GM21717 (cell line): ENCODE results near the gene ZNF503.

Experiments used
- ATAC-seq: cut with Tn5 transposase; IDR thresholded peaks from one replicate; pipeline ENCODE4 v1.9.1; 2021; ENCODE audit warnings: mild to moderate bottlenecking, moderate library complexity; ENCODE audit not compliant: unreplicated experiment

The ZNF503 gene

GRCh38 chr10:75358835-75359421 is 42.6 kb downstream of the ZNF503 start:
- no peak for ATAC-seq

DNA sequence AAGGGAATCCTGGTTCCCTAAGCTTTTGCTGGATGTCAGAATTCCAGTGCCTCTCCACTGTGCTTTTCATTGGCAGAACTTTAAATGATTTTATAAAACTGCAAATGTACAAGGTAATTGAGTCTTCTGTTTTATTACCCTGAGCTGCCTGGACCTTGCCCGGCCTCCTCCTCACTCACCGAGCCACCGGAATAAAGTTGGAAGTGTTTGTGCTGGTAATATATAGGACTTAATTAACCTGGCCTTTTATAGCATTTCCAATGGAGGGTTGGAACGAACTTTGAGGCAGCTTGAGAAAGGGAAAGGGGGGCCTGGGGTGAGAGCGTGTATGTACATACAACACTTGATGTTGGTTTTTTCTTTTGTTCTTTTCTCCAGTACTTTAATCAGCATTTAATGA is 43.4 kb downstream of the ZNF503 start:
- ATAC-seq = no peak

DNA sequence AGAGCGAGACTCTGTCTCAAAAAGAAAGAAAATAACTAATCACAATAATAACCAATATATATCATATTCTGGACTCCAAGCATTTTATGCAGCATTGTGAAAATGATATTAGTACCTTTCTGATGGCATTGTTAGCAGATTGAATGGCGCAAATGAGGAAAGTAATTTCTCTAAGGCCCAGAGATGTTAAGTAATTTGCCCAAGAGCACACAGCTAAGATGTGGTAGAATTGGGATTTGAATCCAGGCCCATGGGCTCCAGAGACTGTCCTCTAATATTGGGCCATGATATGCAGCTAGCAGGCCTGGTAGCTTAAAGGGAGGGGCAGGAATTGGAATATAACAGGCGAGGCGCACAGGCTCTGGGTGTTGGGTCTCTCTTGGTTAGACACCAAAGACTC is 44.1 kb downstream of the ZNF503 start:
- ATAC-seq = no peak

DNA sequence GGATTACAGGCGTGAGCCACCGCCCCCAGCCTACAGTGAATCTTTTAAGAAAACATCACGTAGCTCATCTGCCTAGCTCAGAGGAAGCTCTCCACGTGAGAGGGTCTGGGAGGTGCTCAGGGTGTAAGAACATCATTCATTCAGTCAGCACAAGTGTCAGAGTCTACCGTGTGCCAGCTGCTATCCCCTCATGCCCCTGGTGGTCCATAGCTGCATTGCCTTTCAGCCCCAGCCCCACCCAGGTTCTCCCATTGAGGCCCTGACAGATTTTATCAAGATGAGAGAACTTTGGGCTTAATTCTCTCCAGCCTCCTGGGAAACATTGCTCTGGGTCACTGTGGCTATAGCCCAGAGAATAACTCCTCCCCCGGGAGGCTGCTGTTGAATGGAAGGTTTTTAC is 45.1 kb downstream of the ZNF503 start:
- no peak for ATAC-seq

DNA sequence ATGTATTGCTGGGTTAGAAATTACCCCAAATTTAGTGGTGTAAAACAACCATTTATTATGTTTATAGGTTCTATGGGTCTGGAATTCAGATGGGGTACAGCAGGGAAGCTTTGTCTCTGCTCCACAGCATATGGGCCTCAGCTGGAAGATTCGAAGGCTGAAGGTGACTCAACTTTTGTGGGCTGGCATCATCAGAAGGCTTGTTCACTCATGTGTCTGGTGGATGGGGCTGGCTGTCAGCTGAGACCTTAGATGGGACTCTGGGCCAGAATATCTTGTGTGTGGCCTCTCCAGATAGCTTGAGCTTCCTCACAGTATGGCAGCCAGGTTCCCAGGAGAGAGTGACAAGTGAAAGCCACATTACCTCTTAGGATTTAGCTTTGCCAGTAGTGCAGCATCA is 45.9 kb downstream of the ZNF503 start:
- ATAC-seq = no peak

DNA sequence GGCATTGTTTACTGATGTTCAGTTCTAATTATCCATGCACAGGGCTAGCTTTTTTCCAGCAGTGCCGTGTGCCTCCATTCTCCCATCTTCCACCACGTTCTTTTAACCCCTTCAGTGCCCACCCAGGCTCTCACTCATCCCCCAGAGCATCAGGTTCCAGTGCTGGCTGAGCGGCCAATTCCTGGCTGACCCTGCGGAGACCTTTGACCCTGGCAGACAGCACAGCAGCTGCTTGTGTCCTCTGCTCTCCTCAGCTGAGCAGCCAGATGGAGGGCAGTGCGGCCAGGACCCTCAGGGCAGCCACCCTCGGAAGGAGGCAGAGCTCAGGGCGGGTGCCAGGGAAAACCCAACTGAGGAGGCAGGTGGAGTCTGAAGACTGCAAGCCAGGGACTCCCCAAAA is 48.4 kb downstream of the ZNF503 start:
- no peak for ATAC-seq

DNA sequence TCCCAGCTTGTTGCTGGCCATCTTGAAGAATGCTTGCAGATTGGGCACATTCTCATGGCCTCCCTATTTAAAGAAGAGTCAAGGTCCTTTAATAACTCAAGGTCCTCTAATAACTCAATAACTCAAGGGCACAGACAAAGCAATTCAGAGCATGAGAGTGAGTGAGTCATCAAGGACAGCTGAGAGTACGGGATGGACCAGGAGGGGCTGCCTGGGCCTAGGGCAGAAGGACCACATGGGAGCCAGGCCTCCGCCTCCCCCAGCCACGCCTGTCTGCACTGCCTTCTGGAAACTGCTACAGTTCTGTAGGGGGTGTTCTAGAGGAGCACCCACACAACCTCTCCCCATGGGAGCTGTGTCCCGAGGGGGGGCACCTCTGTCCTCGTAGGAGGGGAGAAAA is 48.9 kb downstream of the ZNF503 start:
- ATAC-seq = no peak

DNA sequence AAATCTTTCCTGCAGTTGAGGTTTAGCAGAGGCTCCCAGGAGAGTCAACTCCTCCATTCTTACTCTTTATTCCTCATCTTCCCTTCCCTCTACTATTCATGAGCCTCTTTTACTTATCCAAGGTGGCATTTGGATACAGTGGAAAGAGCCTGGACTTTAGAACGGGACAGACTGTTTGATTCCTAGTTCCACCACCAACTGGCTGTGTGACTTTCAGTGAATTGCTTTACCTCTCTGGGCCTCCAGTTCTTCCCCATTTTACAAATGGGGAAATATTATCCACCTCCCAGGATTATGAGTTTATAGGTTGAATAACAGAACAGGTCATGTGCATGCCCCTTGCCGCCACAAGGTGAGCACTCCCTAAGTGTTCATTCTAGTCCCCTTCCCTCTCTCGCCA is 49.9 kb downstream of the ZNF503 start:
- ATAC-seq = no peak

- ATAC-seq = no peak
Observed at GRCh38 chr10:75350791-75351190, 50.8 kb downstream of the ZNF503 start.
